HepG2 (cell line): ENCODE measurements around the gene MSMB.

Experiments
- IKZF1 ChIP-seq: fragments of 450-650 bp; IDR thresholded peaks from 2 replicates; pipeline ENCODE4 v1.7.1; 2016
- RFX5 ChIP-seq: IDR thresholded peaks from 2 replicates; pipeline ENCODE4 v1.6.1; 2011; ENCODE audit warnings: low read depth, low read length, improper control_type of control experiment
- USF2 ChIP-seq, 2 experiments: sonication (generic) in 1 of 2; formaldehyde crosslinking in 1 of 2; IDR thresholded peaks; 2 replicates each; pipeline versions ENCODE4 v1.5.1 to v1.6.1; 2011 to 2020; ENCODE audit warnings: borderline replicate concordance in 1 of 2, low read depth in 1 of 2, low read length in 1 of 2, mild to moderate bottlenecking in 1 of 2, missing genetic modification reagents in 1 of 2, moderate library complexity in 1 of 2
- ZNF33B ChIP-seq: sonication (generic); formaldehyde crosslinking; IDR thresholded peaks from 2 replicates; pipeline ENCODE4 v1.5.1; 2020; ENCODE audit warnings: mild to moderate bottlenecking, missing genetic modification reagents

- TF ChIP-seq USF2 (IDR thresholded peaks at IDR 0.05; ENCODE audit: low read depth, low read length) (no peak), USF2 (CRISPR knock-in tag; IDR thresholded peaks at IDR 0.05; ENCODE audit: borderline replicate concordance) (no peak; the same call in 1 of the 2 replicates), ZNF33B (CRISPR knock-in tag) (peak; percentile 67; the same call in 1 of the 2 replicates), IKZF1 (no peak), RFX5 (peak; percentile 39; the same call in 1 of the 2 replicates)
Observed at GRCh38 chr10:46022978-46023702, 22.9 kb downstream of the MSMB start.
